ENCODE data around the gene AQP6.

GRCh38 chr12:50018154-50018553 is 45.4 kb downstream of the AQP6 start:
- TF ChIP-seq POLR2AphosphoS5 (IDR thresholded peaks at IDR 0.05; ENCODE audit: low read depth, low read length) (no peak), SIN3A (IDR thresholded peaks at IDR 0.05; ENCODE audit: borderline replicate concordance, insufficient read depth, low read length) (no peak), TAF1 (IDR thresholded peaks at IDR 0.05; ENCODE audit: borderline replicate concordance, insufficient read depth, low read length) (no peak), REST (IDR thresholded peaks at IDR 0.05; ENCODE audit: insufficient read depth in 1 of 2, low read depth in 2 of 2, low read length in 2 of 2) (no peak)
